ENCODE data around the gene AQP11. TPM values are rescaled to one million over a fixed set of nuclear protein-coding genes. Genes with fewer than 3 reads are reported as not detected.

AQP11 gene
- total RNA-seq, 4 donors from 2014 or later: 0.18 to 0.19 TPM; not detected in 2

DNA sequence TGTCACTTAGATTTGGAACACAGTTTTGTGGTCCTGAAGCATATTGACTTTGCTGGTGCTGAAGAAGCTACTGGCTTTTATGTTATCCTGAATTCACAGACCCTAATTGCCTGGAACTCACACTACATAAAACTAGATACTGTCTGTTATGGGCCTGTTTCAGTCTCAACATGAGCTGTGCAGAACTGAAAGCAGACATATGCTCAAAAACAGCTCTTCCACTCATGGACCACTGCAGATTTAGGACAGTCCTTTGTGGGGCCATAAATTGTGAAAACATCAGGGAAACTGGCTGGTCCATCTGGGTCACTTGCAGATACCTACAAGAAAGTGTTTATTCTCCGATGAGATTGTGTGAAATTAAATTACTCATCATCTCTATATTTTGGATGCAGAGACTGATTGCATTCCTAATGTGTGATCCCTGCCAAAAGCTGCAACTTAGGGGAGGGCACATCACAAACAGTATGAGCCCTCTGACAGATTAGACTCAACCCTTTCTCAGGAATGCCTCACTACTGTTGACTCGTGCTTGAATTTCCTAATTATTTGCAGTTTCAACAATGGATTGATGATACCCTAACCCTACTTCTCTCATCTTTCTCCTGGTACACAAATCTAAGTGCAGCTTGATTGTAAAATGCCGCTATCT lies 58.0 kb downstream of the AQP11 start:
- H3K4me1 ChIP-seq: no peaks in the 10 kb centered on the region

DNA sequence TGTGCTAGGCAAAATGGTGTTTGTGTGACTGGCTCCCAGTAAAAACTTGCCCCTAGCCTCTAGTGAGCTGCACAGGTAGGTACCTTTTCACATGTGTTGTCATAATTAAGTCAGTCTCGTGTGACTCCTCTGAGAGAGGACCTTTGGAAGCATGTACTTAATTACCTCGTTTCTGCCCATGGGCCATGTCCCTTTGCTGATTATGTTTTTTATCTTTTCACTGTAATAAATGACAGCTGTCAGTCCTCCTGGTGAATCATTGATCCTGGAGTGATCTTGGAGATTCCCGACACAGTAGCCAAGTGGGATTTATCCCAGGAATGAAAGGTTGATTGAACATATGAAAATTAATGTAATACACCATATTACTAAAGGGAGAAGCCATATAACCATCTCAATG lies 60.4 kb downstream of the AQP11 start:
- Histone ChIP-seq H3K36me3 (no peaks in the 10 kb centered on the region), H3K4me1 (no peaks in the 10 kb centered on the region), H3K27ac (no peak overlapping the region), H3K9me3 (no peaks in the 10 kb centered on the region), H3K4me3 (no peak overlapping the region), H3K27me3 (no peaks in the 10 kb centered on the region)
- 62 to 66% methylated on average over 2 to 3 of the region's 3 CpGs for WGBS, 2 donors
- intact Hi-C loops (cut with DNase I): no loop called here
- TF ChIP-seq, protein P1, sequence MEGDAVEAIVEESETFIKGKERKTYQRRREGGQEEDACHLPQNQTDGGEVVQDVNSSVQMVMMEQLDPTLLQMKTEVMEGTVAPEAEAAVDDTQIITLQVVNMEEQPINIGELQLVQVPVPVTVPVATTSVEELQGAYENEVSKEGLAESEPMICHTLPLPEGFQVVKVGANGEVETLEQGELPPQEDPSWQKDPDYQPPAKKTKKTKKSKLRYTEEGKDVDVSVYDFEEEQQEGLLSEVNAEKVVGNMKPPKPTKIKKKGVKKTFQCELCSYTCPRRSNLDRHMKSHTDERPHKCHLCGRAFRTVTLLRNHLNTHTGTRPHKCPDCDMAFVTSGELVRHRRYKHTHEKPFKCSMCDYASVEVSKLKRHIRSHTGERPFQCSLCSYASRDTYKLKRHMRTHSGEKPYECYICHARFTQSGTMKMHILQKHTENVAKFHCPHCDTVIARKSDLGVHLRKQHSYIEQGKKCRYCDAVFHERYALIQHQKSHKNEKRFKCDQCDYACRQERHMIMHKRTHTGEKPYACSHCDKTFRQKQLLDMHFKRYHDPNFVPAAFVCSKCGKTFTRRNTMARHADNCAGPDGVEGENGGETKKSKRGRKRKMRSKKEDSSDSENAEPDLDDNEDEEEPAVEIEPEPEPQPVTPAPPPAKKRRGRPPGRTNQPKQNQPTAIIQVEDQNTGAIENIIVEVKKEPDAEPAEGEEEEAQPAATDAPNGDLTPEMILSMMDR (IDR thresholded peaks at IDR 0.05): no peak
- no peak for TF ChIP-seq POLR2A (IDR thresholded peaks at IDR 0.05)
- no peak for DNase-seq

More for the DNA sequence above, 58.0 kb downstream of the AQP11 start:
- Histone ChIP-seq H3K27ac (no peak overlapping the region), H3K27me3 (peaks cover 0 to 4% (median 0%) of the 10 kb centered on the region in 4 donors), H3K4me3 (no peak overlapping the region), H3K9me3 (no peaks in the 10 kb centered on the region), H3K36me3 (no peaks in the 10 kb centered on the region)
- no peak for TF ChIP-seq POLR2A (IDR thresholded peaks at IDR 0.05)
- TF ChIP-seq, protein P1 (IDR thresholded peaks at IDR 0.05): no peak
- DNase-seq: no peak
- intact Hi-C loops (cut with DNase I): no loop called here
- WGBS, 2 donors: 57 to 59% methylated on average over 3 of the region's 3 CpGs

DNA sequence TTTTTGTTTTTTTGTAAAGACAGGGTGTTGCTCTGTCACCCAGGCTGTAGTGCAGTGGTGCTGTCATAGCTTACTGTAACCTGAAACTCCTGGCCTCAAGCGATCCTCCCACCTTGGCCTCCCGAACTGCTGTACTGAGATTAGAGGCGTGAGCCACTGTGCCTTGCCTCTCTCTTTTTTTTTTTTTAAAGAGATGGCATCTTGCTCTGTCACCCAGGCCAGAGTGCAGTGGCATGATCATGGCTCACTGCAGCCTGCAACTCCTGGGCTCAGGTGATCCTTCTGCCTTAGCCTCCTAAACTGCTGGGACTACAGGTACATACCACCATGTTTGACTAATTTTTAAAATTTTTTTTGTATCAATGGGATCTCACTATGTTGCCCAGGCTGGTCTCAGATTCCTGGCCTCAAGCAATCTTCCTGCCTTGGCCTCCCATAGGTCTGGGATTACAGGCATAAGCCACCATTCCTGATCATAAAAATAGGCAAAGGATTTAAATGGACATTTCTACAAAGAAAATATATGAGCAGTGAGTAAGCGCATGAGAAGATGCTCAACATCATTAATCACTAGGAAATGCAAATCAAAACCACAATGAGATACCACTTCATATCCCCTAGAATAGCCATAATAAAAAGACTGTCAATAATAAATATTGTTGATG lies 65.1 kb downstream of the AQP11 start:
- no peaks in the 10 kb centered on the region for H3K9me3 ChIP-seq

DNA sequence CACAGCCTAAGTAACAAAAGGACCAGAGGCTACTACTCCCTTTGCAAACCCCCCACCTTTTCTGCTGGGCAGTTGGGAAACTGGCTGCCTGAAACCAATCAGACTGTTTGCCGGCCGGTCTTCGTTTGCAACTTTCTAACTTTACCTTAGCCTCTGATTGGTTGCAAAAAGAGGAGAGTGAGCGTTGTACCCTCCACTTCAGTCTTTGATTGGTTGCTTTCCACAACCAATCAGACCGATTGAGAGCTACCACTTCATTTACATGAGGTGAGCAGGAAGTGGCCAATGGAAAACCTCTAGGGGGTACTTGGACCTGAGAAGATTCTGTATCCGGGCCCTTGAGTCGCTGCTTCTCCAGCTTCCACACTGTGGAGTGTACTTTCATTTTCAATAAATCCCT lies 66.6 kb downstream of the AQP11 start:
- H3K36me3 ChIP-seq: no peaks in the 10 kb centered on the region
- no peak overlapping the region for H3K4me3 ChIP-seq
- no peaks in the 10 kb centered on the region for H3K27me3 ChIP-seq
- peaks cover 0 to 21% (median 6%) of the 10 kb centered on the region in 3 donors for H3K4me1 ChIP-seq
- no peaks in the 10 kb centered on the region for H3K9me3 ChIP-seq
- no peak for DNase-seq
- intact Hi-C loops (cut with DNase I): no loop called here
- 80 to 92% methylated on average over 7 of the region's 7 CpGs for WGBS, 2 donors
- H3K27ac ChIP-seq: no peak overlapping the region
- TF ChIP-seq, protein P1 (IDR thresholded peaks at IDR 0.05): no peak
- no peak for TF ChIP-seq POLR2A (IDR thresholded peaks at IDR 0.05)

More for the DNA sequence above, 65.1 kb downstream of the AQP11 start:
- H3K36me3 ChIP-seq: no peaks in the 10 kb centered on the region
- 82 to 83% methylated on average over 4 of the region's 4 CpGs for WGBS, 2 donors
- no peak overlapping the region for H3K4me3 ChIP-seq
- no peak for TF ChIP-seq POLR2A (IDR thresholded peaks at IDR 0.05)
- TF ChIP-seq, protein P1 (IDR thresholded peaks at IDR 0.05): no peak
- no peaks in the 10 kb centered on the region for H3K27me3 ChIP-seq
- no peak for DNase-seq
- H3K4me1 ChIP-seq: peaks cover 0 to 12% (median 3%) of the 10 kb centered on the region in 3 donors
- no peak overlapping the region for H3K27ac ChIP-seq
- intact Hi-C loops (cut with DNase I): no loop called here

DNA sequence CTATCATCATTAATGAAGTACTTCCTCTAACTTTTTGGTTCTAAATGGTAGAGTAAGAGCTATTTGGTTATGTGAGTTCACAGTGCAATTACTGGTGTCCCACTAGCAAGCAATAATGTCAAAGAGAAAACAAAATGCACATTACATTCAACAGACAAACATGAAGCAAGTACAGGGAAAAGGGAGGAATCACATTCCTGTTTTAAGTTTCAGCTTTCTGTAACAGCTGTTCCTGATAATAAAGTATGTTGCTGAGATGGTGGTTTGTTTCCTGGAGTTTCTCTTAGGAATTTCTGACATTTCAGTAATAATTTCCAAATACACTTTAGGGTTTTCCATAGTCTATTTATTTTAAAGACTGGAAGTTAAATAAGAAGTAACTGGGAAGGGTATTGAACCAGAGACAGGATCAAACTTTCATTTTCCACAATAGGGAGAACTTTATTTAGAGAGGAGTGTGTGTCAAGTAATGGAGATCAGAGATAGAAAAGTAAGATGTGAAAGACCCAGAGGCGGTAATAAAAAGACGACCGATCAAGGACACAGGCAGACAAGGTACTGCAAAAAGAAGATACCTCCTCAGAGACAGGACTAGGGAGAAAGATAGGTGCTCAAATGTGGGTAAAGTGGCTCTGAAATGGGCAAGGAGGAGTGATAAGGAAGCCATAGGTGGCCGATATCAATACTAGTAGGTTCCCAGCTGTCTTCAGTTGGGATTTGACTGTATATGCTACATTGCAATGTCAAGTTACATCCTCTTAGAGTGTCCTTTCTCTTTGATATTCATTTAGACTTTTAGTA lies 68.7 kb downstream of the AQP11 start:
- H3K4me1 ChIP-seq: peaks cover 0 to 23% (median 6%) of the 10 kb centered on the region in 3 donors
- WGBS, 2 donors: 90 to 95% methylated on average over 4 of the region's 4 CpGs
- H3K36me3 ChIP-seq: no peaks in the 10 kb centered on the region
- H3K9me3 ChIP-seq: no peaks in the 10 kb centered on the region
- TF ChIP-seq, protein P1 (IDR thresholded peaks at IDR 0.05): no peak
- no peak for TF ChIP-seq POLR2A (IDR thresholded peaks at IDR 0.05)
- no peak for DNase-seq
- intact Hi-C loops (cut with DNase I): no loop called here
- H3K4me3 ChIP-seq: no peak overlapping the region
- H3K27ac ChIP-seq: no peak overlapping the region
- H3K27me3 ChIP-seq: no peaks in the 10 kb centered on the region
